ENCODE data around the gene MTF2.

MTF2 gene

GRCh38 chr1:93180723-93181613, 101.9 kb downstream of the MTF2 start, which contains the start of gene CCDC18:
CCDC18 (plus strand) TSS chr1:93180724; CDS start chr1:93183362, 2,638 bp downstream.
- peak; percentile 46 for DNase-seq (ENCODE audit: low read depth)
- no peak for TF ChIP-seq CTCF (conservative IDR thresholded peaks at IDR 0.05; ENCODE audit: control insufficient read depth, insufficient read depth, low read depth, low read length)
- peak within 1 kb of the TSS; percentile 95 for H3K4me3 ChIP-seq (ENCODE audit: control insufficient read depth, low read depth, low read length)

GRCh38 chr1:93186667-93187066, 107.6 kb downstream of the MTF2 start:
- no peak overlapping the region for H3K4me3 ChIP-seq (ENCODE audit: control insufficient read depth, low read depth, low read length)
- DNase-seq (ENCODE audit: low read depth), result no peak
- TF ChIP-seq CTCF (conservative IDR thresholded peaks at IDR 0.05; ENCODE audit: control insufficient read depth, insufficient read depth, low read depth, low read length), result no peak

All from fibroblast of mammary gland (primary cell).